Activated effector memory CD4-positive, alpha-beta T cell treated with Interleukin-2 at 50 U/mL for 16 hours (primary cell): ENCODE data around the gene PROKR2.

Experiments used
- DNase-seq: peaks from one replicate; pipeline ENCODE4 v3.0.0-alpha.2; 2020

The PROKR2 gene

GRCh38 chr20:5316188-5317158, at the start of gene PROKR2:
TSS of gene PROKR2 (minus strand) at chr20:5316954. CDS start at chr20:5314369, 2,585 bp downstream.
- no peak for DNase-seq

DNA sequence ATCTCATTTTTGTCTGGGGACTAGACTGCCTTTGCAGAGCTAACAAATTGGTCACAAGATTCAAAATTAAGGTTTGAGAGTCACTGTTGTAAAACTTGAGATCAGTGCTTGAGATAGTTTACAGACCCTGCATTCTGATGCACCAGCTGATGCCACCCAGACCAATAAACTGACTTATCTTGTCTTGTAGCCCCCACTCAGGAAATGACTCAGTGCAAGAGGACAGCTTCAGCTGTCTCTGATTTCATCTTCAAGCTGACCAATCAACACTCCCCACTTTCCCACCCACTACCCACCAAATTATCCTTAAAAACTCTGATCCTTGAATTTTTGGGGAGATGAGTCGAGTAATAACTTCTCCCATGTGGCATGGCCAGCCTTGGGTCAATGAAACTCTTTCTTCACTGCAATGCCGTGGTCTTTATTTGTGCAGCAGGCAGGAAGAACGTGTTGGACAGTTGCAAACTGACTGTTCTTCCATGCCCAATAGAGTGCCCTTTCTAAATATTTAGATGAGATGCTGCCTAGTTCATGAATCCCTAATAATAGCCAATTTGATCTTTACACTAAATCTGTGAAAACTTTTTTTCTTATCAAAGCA, 48.3 kb upstream of the PROKR2 start:
- no peak for DNase-seq

DNA sequence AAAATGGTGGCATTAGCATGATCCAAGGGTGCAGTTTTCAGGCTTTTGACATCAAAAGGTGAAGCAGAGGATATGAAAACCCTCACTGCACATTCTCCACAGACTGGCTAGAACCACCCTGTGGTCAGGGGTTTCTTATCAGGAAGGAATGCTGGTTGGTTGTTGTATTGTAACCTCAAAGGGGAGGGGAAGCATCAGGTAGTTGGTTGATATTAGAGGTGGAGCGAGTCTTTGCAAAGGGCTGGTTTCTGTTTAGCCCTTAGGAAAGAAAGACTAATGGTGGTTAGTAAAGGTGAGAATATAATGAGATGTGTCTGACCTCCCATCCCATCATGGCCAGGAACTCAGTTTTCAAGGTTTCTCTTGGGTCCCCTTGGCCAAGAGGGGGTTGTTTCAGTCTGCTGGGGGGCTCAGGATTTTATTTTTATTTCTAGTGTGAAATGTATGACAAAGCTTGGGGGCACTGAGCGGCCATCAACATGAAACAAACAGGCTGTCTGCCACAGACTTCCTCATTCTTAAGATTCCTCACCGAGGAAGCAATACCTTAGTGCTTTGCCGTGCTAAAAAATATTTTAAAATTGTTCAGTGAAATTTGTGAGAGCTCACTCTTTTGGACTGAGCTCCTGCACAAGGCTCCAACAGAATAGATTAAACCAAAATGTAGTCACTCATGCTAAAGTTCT, 47.5 kb upstream of the PROKR2 start:
- DNase-seq: no peak

DNA sequence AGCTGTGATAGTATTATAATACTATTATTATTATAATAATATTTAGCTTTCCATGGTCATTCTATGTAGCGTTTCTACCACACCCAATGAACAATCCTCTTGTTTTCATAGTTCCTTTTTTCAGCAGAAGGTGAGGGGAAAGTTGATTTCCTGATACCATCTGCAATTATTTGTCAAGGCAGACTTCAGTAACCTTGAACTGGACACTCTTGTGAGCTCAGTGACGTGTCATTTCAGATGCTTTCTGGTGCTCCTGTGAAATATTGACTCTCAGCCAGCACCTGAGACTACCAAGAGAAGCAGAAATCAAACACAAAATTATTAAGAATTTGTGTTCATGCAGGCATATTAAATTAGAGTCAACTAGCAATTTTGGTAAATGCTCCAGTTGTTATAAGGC, 46.0 kb upstream of the PROKR2 start:
- DNase-seq: no peak

- DNase-seq: no peak
Observed at GRCh38 chr20:5361176-5361575, 44.4 kb upstream of the PROKR2 start.

GRCh38 chr20:5357946-5358345, 41.2 kb upstream of the PROKR2 start:
- no peak for DNase-seq

DNA sequence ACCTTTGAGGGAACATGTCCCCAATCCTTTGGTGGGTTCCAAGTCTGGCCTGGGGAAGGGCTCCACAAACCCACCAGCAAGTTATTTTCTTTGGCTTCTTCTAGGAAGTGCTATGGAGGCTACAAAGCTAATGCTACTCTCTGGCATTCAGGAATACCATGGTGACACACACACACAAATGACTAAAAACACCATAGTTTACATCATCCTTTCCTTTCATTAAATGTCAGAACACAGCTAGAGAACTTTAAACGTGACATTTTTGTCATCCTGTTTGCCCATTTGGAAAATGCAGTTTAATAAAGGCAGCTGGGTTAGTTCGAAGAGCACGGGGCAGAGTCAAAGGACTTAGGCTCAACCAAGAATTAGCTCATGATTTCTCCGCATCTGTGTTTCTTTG, 40.2 kb upstream of the PROKR2 start:
- DNase-seq: no peak

DNA sequence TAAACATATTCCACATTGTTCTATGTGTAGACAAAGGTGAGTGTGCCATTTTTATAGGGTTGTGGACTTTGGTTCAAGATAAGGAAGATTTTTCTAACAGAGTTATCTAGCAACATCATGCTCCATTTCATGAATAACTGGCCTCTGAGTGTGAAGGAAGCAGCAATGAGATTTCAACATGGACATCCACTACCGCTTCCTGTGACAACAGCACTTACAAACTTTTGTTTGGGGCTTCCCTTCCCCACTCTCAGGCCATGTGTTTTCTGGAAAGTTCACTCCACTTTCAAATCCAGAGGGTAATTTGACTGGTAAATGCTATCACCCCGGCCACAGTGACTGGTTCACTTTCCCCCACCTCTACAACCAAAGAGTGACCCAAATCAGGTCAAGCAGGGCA, 38.1 kb upstream of the PROKR2 start:
- no peak for DNase-seq

DNA sequence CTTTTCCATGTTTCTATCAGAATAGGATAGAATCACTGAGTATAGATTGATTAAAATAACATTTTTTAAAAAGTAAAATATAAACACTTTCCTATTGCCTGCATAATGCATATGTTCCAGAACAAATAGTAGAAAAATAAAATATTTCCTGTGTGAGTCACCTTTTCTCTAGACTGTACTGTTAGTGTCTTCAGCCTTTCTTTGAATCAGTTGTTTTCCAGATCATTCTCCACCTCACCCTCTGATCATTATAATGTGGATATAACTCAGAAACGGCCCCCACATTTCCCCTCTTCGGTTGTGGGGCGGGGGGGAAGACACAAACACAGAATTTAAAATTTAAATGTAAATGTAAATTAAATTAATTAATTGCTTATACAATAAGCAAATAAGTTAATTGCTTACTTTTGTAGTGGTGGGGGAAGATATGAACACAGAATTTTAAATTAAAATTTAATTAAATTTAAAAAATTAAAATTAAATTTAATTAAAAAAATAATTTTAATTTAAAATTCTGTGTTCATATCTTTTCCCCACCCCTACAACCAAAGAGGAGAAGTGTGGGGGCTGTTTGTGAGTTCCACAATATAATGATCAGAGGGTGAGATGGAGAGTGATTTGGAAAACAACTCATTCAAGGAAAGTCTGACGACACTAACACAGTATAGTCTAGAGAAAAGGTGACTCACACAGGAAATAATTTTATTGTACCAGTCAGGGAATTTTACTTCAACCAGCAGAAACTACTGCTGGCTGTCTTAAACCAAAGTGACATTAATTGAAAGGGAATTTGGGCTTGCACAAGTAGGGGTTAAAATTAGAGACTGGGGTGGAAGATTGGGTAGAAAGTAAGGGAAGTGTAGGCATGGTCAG, 37.1 kb upstream of the PROKR2 start:
- no peak for DNase-seq

GRCh38 chr20:5349448-5349847, 32.7 kb upstream of the PROKR2 start:
- no peak for DNase-seq

DNA sequence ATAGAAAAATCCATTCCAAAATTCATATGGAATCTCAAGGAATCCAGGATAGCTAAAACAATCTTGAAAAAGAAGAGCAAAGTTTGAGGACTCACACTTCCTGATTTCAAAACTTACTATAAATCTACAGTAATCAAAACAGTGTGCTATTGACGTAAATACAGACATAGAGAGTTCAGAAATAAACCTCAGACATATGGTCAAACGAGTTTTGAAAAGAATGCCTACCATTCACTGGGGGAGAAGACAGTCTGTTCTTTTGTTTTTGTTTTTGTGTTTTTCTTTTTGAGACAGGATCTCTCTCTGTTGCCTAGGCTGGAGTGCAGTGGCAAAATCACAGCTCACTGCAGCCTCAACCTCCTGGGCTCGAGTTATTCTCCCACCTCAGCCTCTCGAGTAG, 25.3 kb upstream of the PROKR2 start:
- DNase-seq: no peak

DNA sequence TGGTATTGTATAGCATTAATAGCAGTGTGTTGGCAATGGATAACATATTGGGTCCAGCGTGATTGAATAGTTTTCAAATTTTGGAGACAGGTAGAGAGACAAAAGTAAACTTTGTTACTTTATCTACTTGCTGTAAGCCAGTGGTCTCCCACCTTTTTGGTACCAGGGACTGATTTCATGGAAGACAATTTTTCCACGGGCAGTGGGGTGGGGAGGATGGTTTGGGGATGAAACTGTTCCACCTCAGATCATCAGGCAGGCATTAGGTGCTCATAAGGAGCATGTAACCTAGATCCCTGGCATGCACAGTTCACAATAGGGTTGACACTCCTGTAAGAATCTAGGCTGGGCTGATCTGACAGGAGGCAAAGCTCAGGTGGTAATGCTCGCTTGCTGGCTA, 14.6 kb upstream of the PROKR2 start:
- no peak for DNase-seq

DNA sequence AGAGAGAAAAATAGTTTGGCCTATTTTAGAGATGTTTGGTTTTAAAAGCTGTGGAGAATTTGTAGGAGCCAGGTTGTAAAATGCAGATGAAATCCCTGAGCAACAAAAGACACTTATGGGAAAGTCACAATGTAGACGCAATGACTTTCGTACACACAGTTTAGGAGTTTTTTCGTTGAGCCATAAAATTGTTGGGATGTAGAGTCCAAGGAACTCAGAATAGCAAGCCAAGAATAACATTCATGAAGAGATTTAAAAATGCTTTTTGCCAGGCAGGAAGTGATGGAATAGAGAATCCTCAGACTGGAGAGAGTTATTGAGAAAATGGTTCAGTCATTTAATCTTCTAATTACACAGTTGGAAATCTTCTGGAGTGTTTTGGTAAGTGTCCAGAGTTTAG, 11.5 kb upstream of the PROKR2 start:
- no peak for DNase-seq

DNA sequence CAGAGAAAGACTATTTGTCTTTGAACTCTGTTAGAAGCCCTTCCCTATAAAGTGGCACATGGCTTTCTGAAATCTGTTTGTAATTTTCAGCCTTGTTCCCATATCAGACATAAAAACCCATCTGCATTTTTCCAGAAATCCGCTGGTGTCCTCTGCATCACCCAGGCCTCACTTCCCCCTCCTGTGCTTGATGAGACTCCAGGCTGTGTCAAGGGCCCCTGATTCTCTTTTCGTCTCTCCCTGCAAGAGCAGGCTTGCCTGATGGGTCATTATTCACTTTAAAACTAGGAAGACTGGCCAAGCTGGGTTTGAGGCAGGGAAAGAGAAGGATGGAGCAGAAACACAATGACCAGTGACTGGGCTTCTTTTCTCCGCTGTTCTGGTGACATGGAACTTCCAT, 10.6 kb upstream of the PROKR2 start:
- no peak for DNase-seq

GRCh38 chr20:5315807-5316187, 957 bp downstream of the PROKR2 start:
- DNase-seq: no peak

DNA sequence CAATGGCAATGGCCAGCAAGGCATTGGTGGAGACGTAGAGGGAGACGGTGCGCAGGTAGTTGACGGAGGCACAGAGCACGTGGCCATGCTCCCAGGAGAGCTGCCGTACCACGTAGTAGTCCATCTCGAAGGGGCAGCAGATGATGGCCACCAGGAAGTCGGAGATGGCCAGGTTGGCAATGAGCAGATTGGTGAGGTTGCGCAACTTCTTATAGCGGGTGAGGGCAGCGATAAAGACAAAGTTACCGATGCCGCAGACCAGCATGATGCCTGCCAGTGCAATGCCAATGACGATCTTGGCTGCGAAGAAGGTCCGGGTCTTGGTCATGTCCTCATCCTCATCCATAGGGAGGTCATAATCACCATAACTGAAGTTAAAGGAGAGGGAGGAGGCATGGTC, 2.8 kb downstream of the PROKR2 start:
- no peak for DNase-seq

- DNase-seq: no peak
Observed at GRCh38 chr20:5312518-5312917, 4.2 kb downstream of the PROKR2 start.

DNA sequence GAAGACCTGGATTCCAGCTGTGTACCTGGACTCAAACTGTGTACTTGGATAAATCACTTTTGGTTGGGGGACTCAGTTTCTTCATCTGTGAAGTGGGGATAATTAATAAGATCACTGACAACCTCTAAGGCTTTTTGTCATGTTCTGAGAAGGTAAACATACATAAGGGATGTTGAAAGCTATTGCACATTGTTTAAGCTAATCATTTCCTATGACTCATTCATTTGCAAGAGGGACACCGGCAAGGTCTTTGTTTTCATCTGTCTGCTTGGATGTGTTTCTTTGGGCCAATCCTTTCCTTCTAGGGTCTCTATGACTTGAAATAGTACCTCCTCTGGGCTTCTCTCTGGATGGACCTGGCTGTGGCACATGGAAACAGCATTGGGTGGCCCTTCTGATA, 6.8 kb downstream of the PROKR2 start:
- no peak for DNase-seq

GRCh38 chr20:5298811-5299210, 17.9 kb downstream of the PROKR2 start:
- DNase-seq: no peak

- no peak for DNase-seq
Observed at GRCh38 chr20:5297280-5298004, 19.3 kb downstream of the PROKR2 start.

GRCh38 chr20:5290596-5290995, 26.2 kb downstream of the PROKR2 start:
- no peak for DNase-seq

- no peak for DNase-seq
Observed at GRCh38 chr20:5282561-5282960, 34.2 kb downstream of the PROKR2 start.
